Measurements from ENCODE around the gene NSRP1. TPM values are rescaled to one million over a fixed set of nuclear protein-coding genes. Genes with fewer than 3 reads are reported as not detected.

NSRP1 gene
- total and polyA plus RNA-seq, 2 of the 8 experiments (the other 6 are each of a cell fraction or from before 2014, with no cell fraction given), result 6.1 to 22.4 TPM

DNA sequence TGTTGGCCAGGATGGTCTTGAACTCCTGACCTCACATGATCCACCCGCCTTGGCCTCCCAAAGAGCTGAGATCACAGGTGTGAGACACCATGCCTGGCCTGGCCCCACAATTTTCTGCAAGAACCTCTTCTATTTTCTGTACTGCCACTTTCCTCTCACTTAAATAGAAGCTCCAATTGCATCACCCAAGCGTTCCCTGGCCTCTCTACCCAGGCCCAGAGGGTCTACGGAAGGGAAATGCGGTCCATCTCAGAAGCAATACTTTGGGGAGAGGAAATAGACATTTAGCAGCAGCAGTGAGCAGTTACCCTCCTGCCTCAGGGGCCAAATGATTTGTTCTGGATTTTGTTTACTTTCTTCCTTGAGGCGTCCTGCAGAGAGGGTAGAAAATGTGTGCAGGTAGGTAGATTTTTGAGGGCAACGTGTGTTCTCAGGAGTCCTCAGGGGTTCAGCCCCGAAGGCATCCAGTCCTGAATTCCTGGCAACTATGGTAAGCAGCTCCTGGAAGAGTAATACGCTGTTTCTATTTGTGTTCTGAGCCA, 107.9 kb downstream of the NSRP1 start (continued):
- TF ChIP-seq, protein P1, sequence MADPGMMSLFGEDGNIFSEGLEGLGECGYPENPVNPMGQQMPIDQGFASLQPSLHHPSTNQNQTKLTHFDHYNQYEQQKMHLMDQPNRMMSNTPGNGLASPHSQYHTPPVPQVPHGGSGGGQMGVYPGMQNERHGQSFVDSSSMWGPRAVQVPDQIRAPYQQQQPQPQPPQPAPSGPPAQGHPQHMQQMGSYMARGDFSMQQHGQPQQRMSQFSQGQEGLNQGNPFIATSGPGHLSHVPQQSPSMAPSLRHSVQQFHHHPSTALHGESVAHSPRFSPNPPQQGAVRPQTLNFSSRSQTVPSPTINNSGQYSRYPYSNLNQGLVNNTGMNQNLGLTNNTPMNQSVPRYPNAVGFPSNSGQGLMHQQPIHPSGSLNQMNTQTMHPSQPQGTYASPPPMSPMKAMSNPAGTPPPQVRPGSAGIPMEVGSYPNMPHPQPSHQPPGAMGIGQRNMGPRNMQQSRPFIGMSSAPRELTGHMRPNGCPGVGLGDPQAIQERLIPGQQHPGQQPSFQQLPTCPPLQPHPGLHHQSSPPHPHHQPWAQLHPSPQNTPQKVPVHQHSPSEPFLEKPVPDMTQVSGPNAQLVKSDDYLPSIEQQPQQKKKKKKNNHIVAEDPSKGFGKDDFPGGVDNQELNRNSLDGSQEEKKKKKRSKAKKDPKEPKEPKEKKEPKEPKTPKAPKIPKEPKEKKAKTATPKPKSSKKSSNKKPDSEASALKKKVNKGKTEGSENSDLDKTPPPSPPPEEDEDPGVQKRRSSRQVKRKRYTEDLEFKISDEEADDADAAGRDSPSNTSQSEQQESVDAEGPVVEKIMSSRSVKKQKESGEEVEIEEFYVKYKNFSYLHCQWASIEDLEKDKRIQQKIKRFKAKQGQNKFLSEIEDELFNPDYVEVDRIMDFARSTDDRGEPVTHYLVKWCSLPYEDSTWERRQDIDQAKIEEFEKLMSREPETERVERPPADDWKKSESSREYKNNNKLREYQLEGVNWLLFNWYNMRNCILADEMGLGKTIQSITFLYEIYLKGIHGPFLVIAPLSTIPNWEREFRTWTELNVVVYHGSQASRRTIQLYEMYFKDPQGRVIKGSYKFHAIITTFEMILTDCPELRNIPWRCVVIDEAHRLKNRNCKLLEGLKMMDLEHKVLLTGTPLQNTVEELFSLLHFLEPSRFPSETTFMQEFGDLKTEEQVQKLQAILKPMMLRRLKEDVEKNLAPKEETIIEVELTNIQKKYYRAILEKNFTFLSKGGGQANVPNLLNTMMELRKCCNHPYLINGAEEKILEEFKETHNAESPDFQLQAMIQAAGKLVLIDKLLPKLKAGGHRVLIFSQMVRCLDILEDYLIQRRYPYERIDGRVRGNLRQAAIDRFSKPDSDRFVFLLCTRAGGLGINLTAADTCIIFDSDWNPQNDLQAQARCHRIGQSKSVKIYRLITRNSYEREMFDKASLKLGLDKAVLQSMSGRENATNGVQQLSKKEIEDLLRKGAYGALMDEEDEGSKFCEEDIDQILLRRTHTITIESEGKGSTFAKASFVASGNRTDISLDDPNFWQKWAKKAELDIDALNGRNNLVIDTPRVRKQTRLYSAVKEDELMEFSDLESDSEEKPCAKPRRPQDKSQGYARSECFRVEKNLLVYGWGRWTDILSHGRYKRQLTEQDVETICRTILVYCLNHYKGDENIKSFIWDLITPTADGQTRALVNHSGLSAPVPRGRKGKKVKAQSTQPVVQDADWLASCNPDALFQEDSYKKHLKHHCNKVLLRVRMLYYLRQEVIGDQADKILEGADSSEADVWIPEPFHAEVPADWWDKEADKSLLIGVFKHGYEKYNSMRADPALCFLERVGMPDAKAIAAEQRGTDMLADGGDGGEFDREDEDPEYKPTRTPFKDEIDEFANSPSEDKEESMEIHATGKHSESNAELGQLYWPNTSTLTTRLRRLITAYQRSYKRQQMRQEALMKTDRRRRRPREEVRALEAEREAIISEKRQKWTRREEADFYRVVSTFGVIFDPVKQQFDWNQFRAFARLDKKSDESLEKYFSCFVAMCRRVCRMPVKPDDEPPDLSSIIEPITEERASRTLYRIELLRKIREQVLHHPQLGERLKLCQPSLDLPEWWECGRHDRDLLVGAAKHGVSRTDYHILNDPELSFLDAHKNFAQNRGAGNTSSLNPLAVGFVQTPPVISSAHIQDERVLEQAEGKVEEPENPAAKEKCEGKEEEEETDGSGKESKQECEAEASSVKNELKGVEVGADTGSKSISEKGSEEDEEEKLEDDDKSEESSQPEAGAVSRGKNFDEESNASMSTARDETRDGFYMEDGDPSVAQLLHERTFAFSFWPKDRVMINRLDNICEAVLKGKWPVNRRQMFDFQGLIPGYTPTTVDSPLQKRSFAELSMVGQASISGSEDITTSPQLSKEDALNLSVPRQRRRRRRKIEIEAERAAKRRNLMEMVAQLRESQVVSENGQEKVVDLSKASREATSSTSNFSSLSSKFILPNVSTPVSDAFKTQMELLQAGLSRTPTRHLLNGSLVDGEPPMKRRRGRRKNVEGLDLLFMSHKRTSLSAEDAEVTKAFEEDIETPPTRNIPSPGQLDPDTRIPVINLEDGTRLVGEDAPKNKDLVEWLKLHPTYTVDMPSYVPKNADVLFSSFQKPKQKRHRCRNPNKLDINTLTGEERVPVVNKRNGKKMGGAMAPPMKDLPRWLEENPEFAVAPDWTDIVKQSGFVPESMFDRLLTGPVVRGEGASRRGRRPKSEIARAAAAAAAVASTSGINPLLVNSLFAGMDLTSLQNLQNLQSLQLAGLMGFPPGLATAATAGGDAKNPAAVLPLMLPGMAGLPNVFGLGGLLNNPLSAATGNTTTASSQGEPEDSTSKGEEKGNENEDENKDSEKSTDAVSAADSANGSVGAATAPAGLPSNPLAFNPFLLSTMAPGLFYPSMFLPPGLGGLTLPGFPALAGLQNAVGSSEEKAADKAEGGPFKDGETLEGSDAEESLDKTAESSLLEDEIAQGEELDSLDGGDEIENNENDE (IDR thresholded peaks at IDR 0.05; ENCODE audit: insufficient replicate concordance, low read length), result no peak
- no peak for TF ChIP-seq PHF8 (conservative IDR thresholded peaks at IDR 0.05; ENCODE audit: low read depth, low read length)
- no peak for TF ChIP-seq ASH2L (IDR thresholded peaks at IDR 0.05; ENCODE audit: low read length)
- no peak for TF ChIP-seq RXRA (IDR thresholded peaks at IDR 0.05; ENCODE audit: insufficient read depth, low read depth, low read length)
